Activated CD8-positive, alpha-beta memory T cell treated with anti-CD3 and anti-CD28 coated beads, Interleukin-2, amount 50 U/mL, for 4 hours (primary cell): ENCODE data around the gene NR1H4.
"Not testable (repeated sequence)": the region's sequence is repeated elsewhere in the genome, so short reads cannot be mapped to it uniquely, and the experiment has no call there.

Experiments
- DNase-seq: peaks from one replicate; pipeline ENCODE4 v3.0.0-alpha.2; 2020

NR1H4 gene

GRCh38 chr12:100473716-100474150 lies at the start of gene NR1H4:
TSS of gene NR1H4 (plus strand) at chr12:100473866. CDS start at chr12:100493324, 19,458 bp downstream.
- no peak for DNase-seq

GRCh38 chr12:100426145-100426544 lies 47.5 kb upstream of the NR1H4 start:
- DNase-seq = no peak

- no peak for DNase-seq
Measured at GRCh38 chr12:100427078-100427477, 46.6 kb upstream of the NR1H4 start.

GRCh38 chr12:100430251-100430650 lies 43.4 kb upstream of the NR1H4 start:
- DNase-seq = not testable (repeated sequence)

- no peak for DNase-seq
Measured at GRCh38 chr12:100433701-100434100, 40.0 kb upstream of the NR1H4 start.

GRCh38 chr12:100434177-100434576 lies 39.5 kb upstream of the NR1H4 start:
- DNase-seq = no peak

- DNase-seq = no peak
Measured at GRCh38 chr12:100435957-100436356, 37.7 kb upstream of the NR1H4 start.

- DNase-seq = no peak
Measured at GRCh38 chr12:100437038-100437841, 36.4 kb upstream of the NR1H4 start.

GRCh38 chr12:100439797-100440196 lies 33.9 kb upstream of the NR1H4 start:
- DNase-seq = no peak

- DNase-seq = no peak
Measured at GRCh38 chr12:100442403-100442802, 31.3 kb upstream of the NR1H4 start.

- DNase-seq = no peak
Measured at GRCh38 chr12:100443434-100443833, 30.2 kb upstream of the NR1H4 start.

GRCh38 chr12:100445081-100445481 lies 28.6 kb upstream of the NR1H4 start:
- no peak for DNase-seq

- no peak for DNase-seq
Measured at GRCh38 chr12:100447381-100447780, 26.3 kb upstream of the NR1H4 start.

GRCh38 chr12:100448656-100449055 lies 25.0 kb upstream of the NR1H4 start:
- DNase-seq = no peak

GRCh38 chr12:100450735-100451134 lies 22.9 kb upstream of the NR1H4 start:
- no peak for DNase-seq

- no peak for DNase-seq
Measured at GRCh38 chr12:100453951-100454350, 19.7 kb upstream of the NR1H4 start.

- DNase-seq = no peak
Measured at GRCh38 chr12:100455896-100456295, 17.8 kb upstream of the NR1H4 start.

GRCh38 chr12:100458191-100458590 lies 15.5 kb upstream of the NR1H4 start:
- no peak for DNase-seq

- no peak for DNase-seq
Measured at GRCh38 chr12:100460702-100461101, 13.0 kb upstream of the NR1H4 start.

GRCh38 chr12:100461330-100461973 lies 12.2 kb upstream of the NR1H4 start:
- DNase-seq = no peak

- DNase-seq = no peak
Measured at GRCh38 chr12:100463661-100464060, 10.0 kb upstream of the NR1H4 start.

- no peak for DNase-seq
Measured at GRCh38 chr12:100464529-100464928, 9.1 kb upstream of the NR1H4 start.

GRCh38 chr12:100468126-100468525 lies 5.5 kb upstream of the NR1H4 start:
- DNase-seq = no peak

GRCh38 chr12:100472325-100472724 lies 1.3 kb upstream of the NR1H4 start:
- no peak for DNase-seq
